WTC11 (cell line): ENCODE measurements around the gene SLC25A53.
"Not testable (repeated sequence)": the region's sequence is repeated elsewhere in the genome, so short reads cannot be mapped to it uniquely, and the experiment has no call there.

ENCODE experiments used
- ATF2 ChIP-seq: sonication (generic); formaldehyde crosslinking; IDR thresholded peaks from 2 replicates; pipeline ENCODE4 v1.8.1; 2022; ENCODE audit warnings: low read depth, missing genetic modification reagents, borderline replicate concordance
- CREM ChIP-seq: sonication (generic); formaldehyde crosslinking; IDR thresholded peaks from 2 replicates; pipeline ENCODE4 v1.8.1; 2022; ENCODE audit warnings: mild to moderate bottlenecking, missing genetic modification reagents, moderate library complexity
- CTCF ChIP-seq: fragments of 200-600 bp; IDR thresholded peaks from 2 replicates; pipeline ENCODE4 v1.8.0; 2022; ENCODE audit warnings: antibody characterized with exemption
- FOXK1 ChIP-seq: sonication (generic); formaldehyde crosslinking; IDR thresholded peaks from 2 replicates; pipeline ENCODE4 v1.8.0; 2022; ENCODE audit warnings: mild to moderate bottlenecking, moderate library complexity, missing genetic modification reagents
- MLX ChIP-seq: sonication (generic); formaldehyde crosslinking; IDR thresholded peaks from 2 replicates; pipeline ENCODE4 v1.8.1; 2023; ENCODE audit warnings: mild to moderate bottlenecking, missing genetic modification reagents, moderate library complexity
- RORB ChIP-seq: fragments of 250-450 bp; sonication (Bioruptor Pico); IDR thresholded peaks from 2 replicates; pipeline ENCODE4 v1.9.0; 2021; ENCODE audit warnings: mild to moderate bottlenecking
- SMAD3 ChIP-seq: sonication (generic); formaldehyde crosslinking; IDR thresholded peaks from 2 replicates; pipeline ENCODE4 v1.8.0; 2022; ENCODE audit warnings: missing genetic modification reagents, mild to moderate bottlenecking, borderline replicate concordance
- SMAD4 ChIP-seq: sonication (generic); formaldehyde crosslinking; IDR thresholded peaks from 2 replicates; pipeline ENCODE4 v1.8.0; 2022; ENCODE audit warnings: mild to moderate bottlenecking, missing genetic modification reagents
- ZNF232 ChIP-seq: sonication (generic); formaldehyde crosslinking; IDR thresholded peaks from 2 replicates; pipeline ENCODE4 v1.8.0; 2022; ENCODE audit warnings: mild to moderate bottlenecking, missing genetic modification reagents
- ZNF396 ChIP-seq: fragments of 250-450 bp; sonication (Bioruptor Pico); IDR thresholded peaks from 2 replicates; pipeline ENCODE4 v1.8.0; 2021; ENCODE audit warnings: mild to moderate bottlenecking, moderate library complexity, borderline replicate concordance
- ZSCAN18 ChIP-seq: fragments of 250-450 bp; sonication (Bioruptor Pico); IDR thresholded peaks from 2 replicates; pipeline ENCODE4 v2.1.2; 2022; ENCODE audit warnings: mild to moderate bottlenecking, moderate library complexity

- not testable (repeated sequence) for TF ChIP-seq RORB (CRISPR knock-in tag); CTCF; SMAD4 (CRISPR knock-in tag); ATF2; MLX; ZNF396 (CRISPR knock-in tag); CREM (CRISPR knock-in tag); SMAD3 (CRISPR knock-in tag); ZSCAN18 (CRISPR knock-in tag); FOXK1 (CRISPR knock-in tag); ZNF232
These were observed 101.9 kb downstream of the SLC25A53 start for GRCh38 chrX:104054956-104055355.
